Lung (tissue), 12 donors: ENCODE results near the gene MEX3C. TPM values are rescaled to one million over a fixed set of nuclear protein-coding genes. Genes with fewer than 3 reads are reported as not detected.

Experiments
- ATAC-seq: fragments of 200-7000 bp; cut with Tn5 transposase; one replicate; pipeline ENCODE4 v1.9.1; 2020; ENCODE audit warnings: moderate number of reproducible peaks; ENCODE audit not compliant: insufficient read depth, low FRiP score
- DNase-seq, 3 donors: peaks; one replicate each; pipeline ENCODE4 v3.0.0-alpha.2; 2013 to 2017
- H3K27ac ChIP-seq, 2 donors: one replicate each; pipeline ENCODE4 v1.5.1; 2013; ENCODE audit warnings: mild to moderate bottlenecking in 2 of 2, moderate library complexity in 2 of 2, control low read depth in 1 of 2, inconsistent platforms in 1 of 2, low read depth in 1 of 2, low read length in 1 of 2
- H3K27me3 ChIP-seq, 3 donors: one replicate each; pipeline ENCODE4 v1.5.1; 2013; ENCODE audit warnings: low read length in 2 of 3; ENCODE audit not compliant: control insufficient read depth in 3 of 3, insufficient read depth in 3 of 3
- H3K36me3 ChIP-seq, 4 donors: one replicate each; pipeline ENCODE4 v1.5.1; 2013; ENCODE audit warnings: low read length in 4 of 4, mild to moderate bottlenecking in 1 of 4, moderate library complexity in 1 of 4; ENCODE audit not compliant: control insufficient read depth in 4 of 4, insufficient read depth in 4 of 4
- H3K4me1 ChIP-seq, 5 donors: one replicate each; pipeline ENCODE4 v1.5.1; 2013; ENCODE audit warnings: low read length in 5 of 5, mild to moderate bottlenecking in 2 of 5, moderate library complexity in 1 of 5; ENCODE audit not compliant: control insufficient read depth in 5 of 5, insufficient read depth in 5 of 5
- H3K4me3 ChIP-seq: one replicate; pipeline ENCODE4 v1.5.1; 2013; ENCODE audit warnings: mild to moderate bottlenecking, control low read depth, moderate library complexity
- H3K9ac ChIP-seq, 2 donors: one replicate each; pipeline ENCODE4 v1.5.1; 2013; ENCODE audit warnings: low read length in 2 of 2, control low read depth in 1 of 2; ENCODE audit not compliant: insufficient read depth in 1 of 2
- H3K9me3 ChIP-seq, 4 donors: one replicate each; pipeline ENCODE4 v1.5.1; 2013; ENCODE audit warnings: low read length in 3 of 4, mild to moderate bottlenecking in 1 of 4, moderate library complexity in 1 of 4; ENCODE audit not compliant: control insufficient read depth in 4 of 4, insufficient read depth in 3 of 4
- WGBS, 2 donors: extraction: QIAGEN DNeasy Blood & Tissue Kit; methylation state at CpG; one replicate each; pipeline ENCODE4 v1.1.7; 2013; 5-methylcytosine and 5-hydroxymethylcytosine counted together
- polyA plus RNA-seq, 2 donors: library from polyadenylated mRNA; stranded (reverse); fragments of 200-250 nt; gene quantifications; one replicate each; pipeline ENCODE4 v1.2.1, GENCODE V29; 2013
- total RNA-seq, 2 donors: library from RNA; depleted of rRNA in 1 of 2; stranded (reverse); fragments of >200 nt in 1 of 2; gene quantifications; one replicate each; pipeline ENCODE4 v1.2.1, GENCODE V29; 2014 to 2021
- TF ChIP-seq, protein P1 (sequence below): IDR thresholded peaks from 2 replicates; pipeline ENCODE4 v1.5.1; 2012; ENCODE audit warnings: mild to moderate bottlenecking; ENCODE audit errors: control extremely low read depth, extremely low read depth
- donor health status: control.
- donor health status: control.
- donor health status: Bipolar disorder and iron deficiency.
- donor health status: healthy.
- donor health status: DM: yes; HTN: yes; CAD: no.

MEX3C gene
- total and polyA plus RNA-seq, 4 donors = 7.6 to 54.2 (median 15.8) TPM

GRCh38 chr18:51160646-51161045 is 36.8 kb downstream of the MEX3C start:
- DNase-seq (no peak), ATAC-seq (no peak)
- H3K9me3 ChIP-seq = no peaks in the 10 kb centered on the region
- 95 to 96% methylated on average over 5 of the region's 5 CpGs for WGBS, 2 donors
- H3K36me3 ChIP-seq = no peaks in the 10 kb centered on the region
- no peaks in the 10 kb centered on the region for H3K27me3 ChIP-seq
- no peak overlapping the region for H3K4me3 ChIP-seq
- TF ChIP-seq, protein P1, sequence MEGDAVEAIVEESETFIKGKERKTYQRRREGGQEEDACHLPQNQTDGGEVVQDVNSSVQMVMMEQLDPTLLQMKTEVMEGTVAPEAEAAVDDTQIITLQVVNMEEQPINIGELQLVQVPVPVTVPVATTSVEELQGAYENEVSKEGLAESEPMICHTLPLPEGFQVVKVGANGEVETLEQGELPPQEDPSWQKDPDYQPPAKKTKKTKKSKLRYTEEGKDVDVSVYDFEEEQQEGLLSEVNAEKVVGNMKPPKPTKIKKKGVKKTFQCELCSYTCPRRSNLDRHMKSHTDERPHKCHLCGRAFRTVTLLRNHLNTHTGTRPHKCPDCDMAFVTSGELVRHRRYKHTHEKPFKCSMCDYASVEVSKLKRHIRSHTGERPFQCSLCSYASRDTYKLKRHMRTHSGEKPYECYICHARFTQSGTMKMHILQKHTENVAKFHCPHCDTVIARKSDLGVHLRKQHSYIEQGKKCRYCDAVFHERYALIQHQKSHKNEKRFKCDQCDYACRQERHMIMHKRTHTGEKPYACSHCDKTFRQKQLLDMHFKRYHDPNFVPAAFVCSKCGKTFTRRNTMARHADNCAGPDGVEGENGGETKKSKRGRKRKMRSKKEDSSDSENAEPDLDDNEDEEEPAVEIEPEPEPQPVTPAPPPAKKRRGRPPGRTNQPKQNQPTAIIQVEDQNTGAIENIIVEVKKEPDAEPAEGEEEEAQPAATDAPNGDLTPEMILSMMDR = no peak
- no peak overlapping the region for H3K27ac ChIP-seq
- H3K4me1 ChIP-seq = peaks cover 0 to 2% (median 0%) of the 10 kb centered on the region in 5 donors
- no peak overlapping the region for H3K9ac ChIP-seq

- DNase-seq (no peak), ATAC-seq (no peak)
- H3K4me1 ChIP-seq = no peaks in the 10 kb centered on the region
- peaks cover 0 to 3% (median 0%) of the 10 kb centered on the region in 4 donors for H3K9me3 ChIP-seq
- TF ChIP-seq, protein P1 = no peak
- no peaks in the 10 kb centered on the region for H3K36me3 ChIP-seq
- no peaks in the 10 kb centered on the region for H3K27me3 ChIP-seq
- 88 to 95% methylated on average over 2 of the region's 2 CpGs for WGBS, 2 donors
- H3K4me3 ChIP-seq = no peak overlapping the region
- no peak overlapping the region for H3K27ac ChIP-seq
- H3K9ac ChIP-seq = no peak overlapping the region
Observed at GRCh38 chr18:51157215-51157614, 40.3 kb downstream of the MEX3C start.

DNA sequence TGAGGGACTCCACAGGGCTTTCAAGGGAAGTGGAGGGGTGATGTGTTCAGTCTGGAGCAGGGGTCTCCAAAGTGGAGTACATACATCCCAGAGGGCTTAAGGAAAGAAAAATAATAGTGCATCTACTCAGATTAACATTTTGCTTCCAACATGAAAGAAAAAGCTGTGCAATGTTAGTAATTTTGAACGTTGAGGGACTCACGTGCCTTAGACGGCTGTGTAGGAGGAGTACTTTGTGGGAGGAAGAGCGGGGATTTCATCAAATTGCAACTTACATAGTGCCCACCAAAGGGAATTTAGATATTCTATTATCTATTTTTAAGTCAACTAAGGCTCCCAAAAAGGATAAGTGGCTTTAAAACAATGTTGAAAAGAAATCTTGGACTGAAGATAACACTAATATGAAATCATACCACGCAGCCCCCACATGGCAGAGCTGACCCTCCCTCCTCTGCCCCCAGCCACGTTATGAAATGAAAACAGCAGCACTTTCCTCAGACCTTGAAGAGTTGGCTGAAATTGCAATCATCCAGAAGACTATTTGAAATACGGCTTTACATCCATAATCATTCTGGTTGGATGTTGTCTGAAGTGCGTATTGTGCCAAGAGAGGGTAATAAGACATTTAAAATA is 42.9 kb downstream of the MEX3C start:
- Histone ChIP-seq H3K27ac (no peak overlapping the region), H3K9ac (no peak overlapping the region), H3K27me3 (no peaks in the 10 kb centered on the region), H3K9me3 (peaks cover 0 to 8% (median 1%) of the 10 kb centered on the region in 4 donors), H3K4me1 (no peaks in the 10 kb centered on the region), H3K4me3 (no peak overlapping the region), H3K36me3 (no peaks in the 10 kb centered on the region)
- TF ChIP-seq, protein P1 = no peak
- WGBS, 2 donors = 46 to 58% methylated on average over 8 of the region's 8 CpGs
- no peak for DNase-seq
- ATAC-seq = no peak
